ENCODE data around the gene TAF12.
"Not testable (repeated sequence)": the region's sequence is repeated elsewhere in the genome, so short reads cannot be mapped to it uniquely, and the experiment has no call there.

Gene TAF12

DNA sequence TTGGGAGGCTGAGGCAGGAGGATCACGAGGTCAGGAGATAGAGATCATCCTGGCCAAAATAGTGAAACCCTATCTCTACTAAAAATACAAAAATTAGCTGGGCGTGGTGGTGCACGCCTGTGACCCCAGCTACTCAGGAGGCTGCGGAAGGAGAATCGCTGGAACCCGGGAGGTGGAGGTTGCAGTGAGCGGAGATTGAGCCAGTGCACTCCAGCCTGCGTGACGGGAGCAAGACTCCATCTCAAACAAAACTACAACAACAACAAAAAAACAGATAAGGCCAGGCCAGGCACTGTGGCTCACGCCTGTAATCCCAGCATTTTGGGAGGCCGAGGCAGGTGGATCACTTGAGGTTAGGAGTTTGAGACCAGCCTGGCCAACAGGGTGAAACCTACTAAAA, 2.5 kb upstream of the TAF12 start:
- DNase-seq (ENCODE audit: low read depth in 1 of 2, low spot score in 1 of 2), result not testable (repeated sequence)

DNA sequence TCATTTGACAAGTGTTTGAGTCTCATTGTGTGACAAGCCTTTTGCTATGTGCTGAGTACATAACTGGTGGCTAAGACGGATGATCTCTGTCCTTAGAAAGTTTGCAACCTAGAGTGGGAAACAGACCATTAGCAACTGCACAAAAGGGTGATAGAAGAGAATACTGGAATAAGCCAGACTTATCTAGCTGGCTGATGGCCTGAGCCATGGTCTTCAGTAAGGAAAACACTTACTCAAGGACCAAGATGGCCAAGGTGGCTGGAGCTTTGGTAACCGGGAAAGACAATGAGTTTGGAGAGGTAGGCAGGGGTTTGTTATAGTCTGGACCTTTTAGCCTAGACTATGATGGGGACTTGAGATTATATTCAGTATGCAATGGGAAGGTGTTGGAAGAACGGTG, 1.6 kb upstream of the TAF12 start:
- DNase-seq (ENCODE audit: low read depth in 1 of 2, low spot score in 1 of 2), result no peak

DNA sequence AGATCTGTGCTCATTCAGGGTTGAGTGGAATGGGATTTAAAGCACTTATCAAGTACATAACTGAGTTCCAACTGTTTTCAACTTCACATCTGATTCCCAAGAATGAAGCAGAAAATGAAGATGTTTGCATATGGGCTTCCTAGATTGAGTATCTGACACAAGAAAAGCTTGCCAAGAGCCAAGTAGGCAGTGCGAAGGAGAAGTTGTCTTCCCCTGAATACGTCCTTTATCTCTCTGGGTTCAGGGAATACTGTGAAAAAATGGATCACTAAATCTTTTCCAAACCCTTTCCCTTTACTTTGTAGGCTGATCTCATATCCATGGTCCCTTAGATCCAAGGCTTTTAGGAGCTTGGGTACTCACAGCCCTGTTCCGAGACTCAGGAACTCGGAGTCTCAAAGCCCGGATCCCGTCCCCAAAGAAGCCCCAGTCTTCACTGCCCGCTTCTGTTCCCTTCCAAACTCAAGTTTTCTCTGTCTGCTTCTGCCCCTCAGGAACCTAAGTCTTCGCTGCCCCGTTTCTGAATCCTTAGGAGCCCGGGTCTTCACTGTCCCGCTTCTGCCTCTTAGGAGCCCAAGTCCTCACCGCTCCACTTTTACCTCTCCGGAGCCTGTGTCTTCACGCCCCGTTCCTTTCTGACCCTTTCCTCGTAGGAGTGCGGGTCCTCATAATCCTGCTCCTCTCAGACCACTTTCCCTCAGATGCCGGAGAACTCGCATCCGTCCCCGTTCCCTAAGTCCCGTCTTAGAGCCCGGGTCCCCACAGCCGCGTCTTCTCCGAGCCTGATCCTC, 616 bp downstream of the TAF12 start:
- DNase-seq (ENCODE audit: low read depth in 1 of 2, low spot score in 1 of 2), result no peak

DNA sequence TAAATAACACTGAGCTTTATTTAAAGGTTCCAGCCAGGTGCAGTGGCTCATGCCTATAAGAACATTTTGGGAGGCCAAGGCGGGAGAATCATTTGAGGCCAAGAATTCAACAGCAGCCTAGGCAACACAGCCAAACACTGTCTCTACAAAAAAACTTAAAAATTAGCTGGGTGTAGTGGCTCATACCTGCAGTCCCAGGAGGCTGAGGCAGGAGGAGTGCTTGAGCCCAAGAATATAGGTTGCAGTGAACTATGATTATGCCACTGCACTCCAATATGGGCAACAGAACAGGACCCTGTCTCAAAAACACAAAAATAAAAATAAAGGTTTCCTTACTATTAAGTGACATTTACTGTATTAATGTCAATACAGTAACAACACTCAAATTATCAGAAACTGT, 2.1 kb downstream of the TAF12 start:
- DNase-seq (ENCODE audit: low read depth in 1 of 2, low spot score in 1 of 2), result no peak

DNA sequence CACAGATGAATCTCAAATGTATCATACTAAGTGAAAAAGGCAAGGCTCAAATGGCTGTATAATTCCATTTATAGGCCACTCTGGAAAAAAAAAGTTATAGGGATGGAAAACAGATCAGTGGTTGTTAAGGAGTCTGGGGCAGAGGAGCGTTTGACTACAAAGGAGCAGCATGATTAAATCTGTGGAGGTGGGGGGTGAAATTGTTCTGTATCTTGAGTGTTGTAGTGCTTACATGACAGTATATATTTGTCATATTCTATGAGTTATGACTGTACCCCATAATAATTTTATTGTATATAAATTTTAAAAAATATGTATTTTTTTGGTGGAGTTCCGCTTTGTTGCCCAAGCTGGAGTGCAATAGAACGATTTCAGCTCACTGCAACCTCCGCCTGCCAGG, 10.3 kb downstream of the TAF12 start:
- no peak for DNase-seq (ENCODE audit: low read depth in 1 of 2, low spot score in 1 of 2)

DNA sequence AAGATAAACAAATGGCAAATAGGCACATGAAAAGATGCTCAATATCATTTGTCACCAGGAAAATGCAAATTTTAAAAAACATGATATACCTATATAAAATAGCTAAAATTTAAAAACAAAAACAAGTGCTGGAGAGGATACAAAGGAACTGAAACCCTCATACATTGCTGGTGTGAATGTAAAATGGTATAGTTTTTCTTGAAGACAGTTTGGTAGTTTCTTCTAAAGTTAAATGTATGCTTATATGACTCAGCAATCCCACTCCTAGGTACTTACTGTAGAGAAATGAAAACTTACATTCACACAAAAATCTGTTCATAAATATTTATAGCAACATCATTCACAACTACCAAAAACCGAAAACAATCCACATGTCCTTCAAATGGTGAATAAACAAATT, 11.2 kb downstream of the TAF12 start:
- no peak for DNase-seq (ENCODE audit: low read depth in 1 of 2, low spot score in 1 of 2)

DNA sequence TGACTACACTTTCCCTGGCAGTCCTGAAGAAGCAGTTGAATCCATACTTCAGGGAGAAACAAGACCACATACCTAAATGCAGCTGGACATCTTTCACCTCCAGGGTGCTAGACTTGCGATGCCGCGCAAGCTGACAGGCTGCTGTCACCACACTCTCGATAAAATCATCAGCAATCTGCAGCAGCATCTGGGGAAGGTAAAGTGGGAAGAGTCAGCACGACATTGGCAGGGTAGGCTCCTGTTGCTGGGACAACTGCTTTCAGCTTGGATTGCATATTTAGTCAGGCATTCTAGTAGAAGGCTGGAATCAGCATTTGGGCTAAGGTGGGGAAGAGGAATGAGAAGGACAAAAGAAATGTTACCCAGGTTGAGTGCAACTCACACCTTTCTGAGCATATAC, 29.7 kb downstream of the TAF12 start:
- DNase-seq (ENCODE audit: low read depth in 1 of 2, low spot score in 1 of 2), result no peak

DNA sequence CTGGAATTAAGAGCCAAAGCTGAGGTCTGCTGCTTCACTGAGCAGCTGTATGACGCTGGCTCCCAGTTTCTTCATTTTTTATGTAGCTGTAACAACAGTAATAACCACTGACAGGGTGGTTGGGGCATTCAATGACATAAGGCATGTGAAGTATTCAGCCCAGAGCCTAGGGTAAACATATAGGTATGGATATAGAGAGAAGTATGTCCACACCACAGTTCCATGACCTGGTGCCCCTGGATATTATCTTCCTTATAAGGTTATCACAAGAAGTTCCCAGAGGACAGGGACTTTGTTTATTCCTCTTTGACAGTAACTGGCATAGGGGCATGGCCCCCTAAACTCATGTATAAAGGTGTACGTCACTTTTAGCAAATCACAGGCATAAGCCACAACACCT, 36.1 kb downstream of the TAF12 start:
- DNase-seq (ENCODE audit: low read depth in 1 of 2, low spot score in 1 of 2), result no peak

DNA sequence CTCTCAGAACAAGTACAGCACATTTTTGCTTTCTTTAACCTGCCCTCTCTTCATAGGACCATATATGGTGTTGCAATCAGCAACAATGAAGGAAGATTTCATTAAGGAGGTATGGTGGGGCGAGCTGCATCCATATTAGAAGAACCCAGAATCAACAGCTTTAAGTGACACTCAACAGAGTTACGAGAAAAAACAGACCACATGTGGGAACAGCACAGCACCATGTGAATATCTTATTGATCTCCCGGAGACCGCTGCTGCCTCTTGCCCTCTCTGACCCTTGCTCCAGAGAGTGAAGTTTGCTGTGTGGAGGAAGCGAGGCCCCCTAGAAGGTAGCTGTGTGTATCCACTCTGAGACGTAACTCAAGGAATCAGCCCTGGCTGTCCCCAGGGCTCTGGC, 37.9 kb downstream of the TAF12 start:
- DNase-seq (ENCODE audit: low read depth in 1 of 2, low spot score in 1 of 2), result no peak

DNA sequence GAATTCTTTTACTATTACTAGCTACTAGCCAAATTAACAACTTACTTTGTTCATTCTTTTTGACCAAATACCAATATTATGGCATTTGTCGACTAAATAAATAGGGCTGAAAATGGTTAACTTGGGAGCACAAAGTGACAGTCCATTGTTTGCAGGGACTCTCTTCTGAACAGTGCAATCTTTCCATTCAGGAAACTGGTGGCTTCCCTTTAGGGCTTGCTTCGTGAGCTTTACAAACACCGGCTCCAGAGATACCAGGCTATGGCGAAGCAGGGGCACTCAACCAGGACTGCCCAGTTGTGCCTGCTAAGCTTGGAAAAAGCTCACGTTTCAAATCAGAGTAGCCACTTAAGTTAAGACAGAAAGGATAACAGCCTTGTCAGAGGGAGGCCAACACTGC, 38.5 kb downstream of the TAF12 start:
- DNase-seq (ENCODE audit: low read depth in 1 of 2, low spot score in 1 of 2), result no peak

DNA sequence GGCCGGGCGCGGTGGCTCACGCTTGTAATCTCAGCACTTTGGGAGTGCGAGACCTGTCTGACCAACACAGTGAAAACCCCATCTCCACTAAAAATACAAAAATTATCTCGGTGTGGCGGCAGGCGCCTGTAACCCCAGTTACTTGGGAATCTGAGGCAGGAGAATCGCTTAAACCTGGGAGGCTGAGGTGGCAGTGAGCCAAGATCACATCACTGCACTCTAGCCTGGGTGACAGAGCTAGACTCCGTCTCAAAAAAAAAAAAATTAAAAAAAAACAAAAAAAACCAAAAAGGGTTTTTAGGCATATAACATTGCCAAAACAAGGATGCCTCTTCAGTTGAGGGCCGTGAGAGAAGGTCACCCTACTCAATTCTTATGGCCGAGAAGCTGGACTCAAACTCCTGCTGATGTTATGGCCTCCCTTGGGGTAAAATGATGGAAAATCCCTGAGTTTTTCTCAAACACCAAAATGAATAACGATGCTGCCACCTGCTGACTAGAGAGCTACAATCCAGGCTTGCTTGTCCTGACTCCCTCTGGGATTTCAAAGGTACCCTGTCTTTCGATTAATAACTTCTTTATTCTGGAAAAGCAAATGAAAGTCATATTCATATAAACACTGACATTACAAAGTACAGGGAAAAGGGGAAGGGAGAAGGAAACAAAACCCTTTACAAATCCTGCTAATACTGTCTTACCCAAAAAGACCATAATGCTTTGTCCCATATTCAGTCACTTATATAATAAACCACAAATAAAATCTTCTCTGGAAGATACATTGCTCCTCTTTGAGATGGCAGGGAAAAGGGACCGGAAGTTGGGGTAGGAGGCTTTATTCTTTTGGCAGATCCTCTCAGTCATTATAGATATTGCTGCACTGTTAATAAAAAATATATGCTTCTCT, 40.1 kb downstream of the TAF12 start:
- DNase-seq (ENCODE audit: low read depth in 1 of 2, low spot score in 1 of 2), result no peak

DNA sequence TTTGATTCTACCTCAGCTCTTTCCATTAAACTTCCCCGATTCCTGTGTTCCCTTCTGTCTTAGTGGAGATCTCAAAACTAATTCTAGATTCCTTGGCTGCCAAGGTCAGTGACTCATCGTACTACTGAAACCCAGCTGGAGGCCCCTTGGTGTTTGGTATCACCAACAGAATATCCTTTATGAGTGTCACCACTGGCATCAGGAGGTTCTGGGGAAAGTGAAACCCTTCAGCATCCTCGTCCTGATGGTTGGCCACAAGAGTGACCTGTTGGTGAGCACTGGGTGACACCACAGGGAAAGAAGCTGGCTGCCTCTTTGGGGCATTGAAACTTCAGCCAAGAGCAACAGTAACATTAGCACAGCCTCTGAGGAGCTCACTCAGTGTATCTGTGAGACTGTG, 41.2 kb downstream of the TAF12 start:
- no peak for DNase-seq (ENCODE audit: low read depth in 1 of 2, low spot score in 1 of 2)

DNA sequence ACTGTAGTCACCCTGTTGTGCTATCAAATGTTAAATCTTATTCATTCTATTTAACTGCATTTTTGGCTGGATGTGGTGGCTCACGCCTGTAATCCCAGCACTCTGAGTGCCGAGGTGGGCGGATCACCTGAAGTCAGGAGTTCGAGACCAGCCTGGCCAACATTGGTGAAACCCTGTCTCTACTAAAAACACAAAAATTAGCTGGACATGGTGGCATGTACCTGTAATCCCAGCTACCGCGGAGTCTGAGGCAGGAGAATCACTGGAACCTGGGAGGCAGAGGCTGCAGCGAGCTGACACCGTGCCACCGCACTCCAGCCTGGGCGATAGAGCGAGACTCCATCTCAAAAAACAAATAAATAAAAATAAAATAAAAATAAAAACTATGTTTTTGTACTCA, 46.6 kb downstream of the TAF12 start:
- DNase-seq (ENCODE audit: low read depth in 1 of 2, low spot score in 1 of 2), result not testable (repeated sequence)

DNA sequence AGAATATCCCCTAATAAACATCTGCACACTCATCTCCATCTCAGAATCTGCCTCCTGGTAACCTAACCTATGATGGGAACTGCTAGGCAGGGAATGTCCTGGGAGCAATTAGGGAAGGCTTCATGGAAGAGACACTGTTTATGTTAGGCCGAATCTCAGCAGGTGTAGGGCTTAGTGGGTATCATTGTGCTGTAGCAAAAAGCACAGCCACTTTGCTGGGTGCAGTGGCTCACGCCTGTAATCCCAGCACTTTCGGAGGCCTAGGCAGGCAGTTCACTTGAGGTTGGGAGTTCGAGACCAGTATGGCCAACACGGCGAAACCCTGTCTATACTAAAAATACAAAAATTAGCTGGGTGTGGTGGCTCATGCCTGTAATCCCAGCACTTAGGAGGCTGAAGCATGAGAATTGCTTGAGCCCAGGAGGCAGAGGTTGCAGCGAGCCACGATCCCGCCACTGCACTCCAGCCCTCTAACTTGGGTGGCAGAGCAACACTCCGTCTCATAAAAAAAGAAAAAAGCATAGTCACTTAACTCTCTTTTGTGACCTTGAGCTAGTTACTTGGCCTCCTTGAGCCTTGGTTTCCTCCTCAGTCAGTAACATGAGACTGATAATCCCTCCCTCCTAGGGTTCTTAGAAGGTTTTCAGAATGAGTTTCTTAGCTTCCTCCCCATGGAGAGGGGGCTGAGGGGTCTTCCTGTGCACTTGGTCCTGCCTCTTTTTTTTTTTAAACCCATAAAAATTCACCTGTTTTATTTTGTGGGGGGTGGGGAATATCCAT, 47.3 kb downstream of the TAF12 start:
- no peak for DNase-seq (ENCODE audit: low read depth in 1 of 2, low spot score in 1 of 2)

DNA sequence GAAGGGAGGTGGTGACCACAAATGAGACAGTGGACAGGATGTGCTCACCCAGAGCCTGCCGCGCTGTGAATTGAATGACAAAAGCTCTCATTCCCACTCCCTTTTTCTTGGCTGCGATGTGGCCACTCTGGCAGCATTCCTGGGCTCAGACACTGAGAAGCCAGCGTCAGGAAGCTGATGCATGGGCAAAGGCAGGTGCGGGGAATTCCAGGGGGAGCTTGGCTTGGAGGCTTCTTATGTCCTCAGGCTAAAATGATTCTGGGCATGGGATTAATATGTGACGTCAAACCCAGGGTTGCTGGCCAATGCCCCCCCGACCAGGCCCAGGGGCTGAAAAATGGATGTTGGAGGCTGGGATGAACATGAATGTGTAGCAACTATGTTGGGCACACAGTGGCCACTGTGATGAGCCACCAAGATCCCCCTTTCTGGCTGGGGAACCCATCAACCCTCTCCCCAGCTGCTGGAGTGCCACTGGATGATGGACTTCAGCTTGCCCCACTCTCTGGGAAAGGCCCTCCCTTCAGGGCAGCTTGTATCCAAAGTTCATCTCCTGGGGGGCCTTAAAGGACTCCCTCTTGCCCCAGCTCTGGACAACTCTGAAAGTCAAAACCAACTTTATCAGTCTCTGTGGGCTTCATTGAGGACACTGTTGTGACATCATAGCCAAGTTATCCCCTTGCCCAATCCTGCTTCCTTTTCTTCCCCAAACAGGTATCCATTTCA, 48.0 kb downstream of the TAF12 start:
- not testable (repeated sequence) for DNase-seq (ENCODE audit: low read depth in 1 of 2, low spot score in 1 of 2)

DNA sequence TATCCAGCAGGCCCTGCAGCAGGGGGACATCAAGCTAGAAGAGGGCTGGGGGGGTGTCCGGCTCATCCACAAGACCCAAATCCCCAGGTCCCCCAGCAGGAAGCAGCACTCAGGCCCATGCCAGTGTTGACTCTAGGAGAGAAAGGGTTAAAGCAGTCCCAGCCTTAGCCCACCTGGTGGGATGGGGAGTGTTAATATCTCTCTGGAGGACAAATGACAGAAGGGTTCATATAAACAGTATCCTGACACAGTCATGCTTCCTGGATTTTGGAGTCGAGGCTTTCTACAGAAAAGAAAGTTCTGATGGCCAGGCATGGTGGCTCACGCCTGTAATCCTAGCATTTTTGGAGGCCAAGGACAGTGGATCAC, 48.9 kb downstream of the TAF12 start:
- not testable (repeated sequence) for DNase-seq (ENCODE audit: low read depth in 1 of 2, low spot score in 1 of 2)

DNA sequence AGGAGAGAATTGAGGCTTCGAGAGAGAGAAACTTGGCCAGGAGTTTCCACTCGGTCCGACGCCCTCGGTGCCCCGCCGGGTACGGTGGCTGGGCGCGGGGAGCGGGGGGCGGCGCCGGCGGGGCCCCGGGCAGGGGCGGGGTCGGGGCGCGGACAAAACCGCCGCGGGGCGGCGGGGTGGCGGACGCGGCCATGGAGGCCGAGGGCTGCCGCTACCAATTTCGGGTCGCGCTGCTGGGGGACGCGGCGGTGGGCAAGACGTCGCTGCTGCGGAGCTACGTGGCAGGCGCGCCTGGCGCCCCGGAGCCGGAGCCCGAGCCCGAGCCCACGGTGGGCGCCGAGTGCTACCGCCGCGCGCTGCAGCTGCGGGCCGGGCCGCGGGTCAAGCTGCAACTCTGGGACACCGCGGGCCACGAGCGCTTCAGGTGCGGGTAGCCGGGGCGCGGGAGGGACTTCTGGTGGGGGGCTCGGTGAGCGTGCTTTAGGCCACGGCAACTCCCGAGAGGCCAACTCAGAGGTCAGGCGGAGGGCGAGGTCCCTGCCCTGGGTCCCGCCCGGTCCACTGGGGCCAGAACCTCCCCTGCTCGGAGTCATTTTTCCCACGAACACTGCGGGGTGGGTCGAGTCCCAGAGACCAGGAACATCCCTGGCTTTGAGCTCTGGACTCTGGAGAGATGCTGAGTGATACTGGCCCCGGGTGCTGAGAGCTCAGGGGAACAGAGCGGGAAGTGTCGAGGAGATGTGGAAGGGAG, 50.4 kb downstream of the TAF12 start:
- no peak for DNase-seq (ENCODE audit: low read depth in 1 of 2, low spot score in 1 of 2)

DNA sequence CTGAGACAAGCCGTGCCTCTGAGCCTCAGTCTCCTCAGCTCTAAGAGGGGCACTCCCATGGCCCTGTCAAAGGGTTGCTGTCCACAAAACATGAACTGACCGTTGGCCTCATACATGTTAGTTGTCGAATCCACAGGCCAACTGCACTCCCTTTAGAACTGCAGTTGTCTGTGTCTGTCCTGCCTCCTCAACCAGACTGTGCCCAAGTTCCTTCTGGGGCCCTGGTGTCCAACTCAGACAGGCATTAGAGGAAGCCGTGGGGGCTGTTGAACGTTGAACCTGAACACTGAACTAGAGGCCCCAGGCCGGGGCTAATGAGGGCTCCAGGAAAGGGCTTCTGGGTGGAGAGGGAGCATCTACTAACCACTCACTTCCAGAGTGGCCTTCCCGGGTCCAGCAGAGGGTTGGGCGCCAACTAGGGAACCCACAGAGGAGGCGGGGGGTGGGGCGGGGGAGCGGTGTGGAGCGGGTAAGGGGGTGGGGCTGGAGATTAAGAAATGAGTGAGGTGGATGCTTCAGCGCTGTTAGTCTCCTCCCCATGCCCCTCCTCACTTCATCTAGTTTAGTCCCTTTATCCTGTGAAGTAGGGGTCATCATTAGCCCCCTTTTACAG, 51.1 kb downstream of the TAF12 start, which contains the start of gene RAB42:
RAB42 (plus strand) TSS at position 558 of the 613 bp plus-strand sequence. CDS start 247 bp downstream, outside the sequence.
- no peak for DNase-seq (ENCODE audit: low read depth in 1 of 2, low spot score in 1 of 2)

DNA sequence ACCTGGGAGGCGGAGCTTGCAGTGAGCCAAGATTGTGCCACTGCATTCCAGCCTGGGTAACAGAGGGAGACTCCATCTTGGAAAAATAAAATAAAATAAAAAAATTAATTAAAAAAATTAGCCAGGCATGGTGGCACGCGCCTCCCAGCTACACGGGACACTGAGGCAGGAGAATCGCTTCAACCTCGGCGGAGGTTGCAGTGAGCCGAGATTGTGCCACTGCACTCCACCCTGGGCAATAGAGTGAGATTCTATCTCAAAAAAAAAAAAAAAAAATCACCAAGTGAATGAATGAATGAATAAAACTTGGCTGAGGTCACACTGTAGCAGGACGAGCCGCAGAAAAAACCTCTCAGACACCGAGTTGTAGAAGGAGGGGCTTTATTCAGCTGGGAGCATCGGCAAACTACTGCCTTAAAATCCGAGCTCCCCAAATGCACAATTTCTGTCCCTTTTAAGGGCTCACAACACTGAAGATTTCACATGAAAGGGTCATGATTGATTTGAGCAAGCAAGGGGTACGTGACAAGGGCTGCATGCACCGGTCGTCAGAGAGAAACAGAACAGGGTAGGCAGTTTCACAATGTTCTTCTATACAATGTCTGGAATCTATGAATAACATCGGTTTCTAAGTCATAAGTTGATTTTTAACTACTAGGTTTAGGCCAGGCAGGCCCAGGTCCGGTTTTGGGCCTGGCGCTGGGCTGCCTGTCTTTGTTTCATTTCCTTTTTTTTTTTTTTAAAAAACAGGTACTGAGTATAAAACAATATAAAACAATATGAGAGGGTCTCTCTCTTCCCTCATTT, 56.1 kb downstream of the TAF12 start:
- DNase-seq (ENCODE audit: low read depth in 1 of 2, low spot score in 1 of 2), result not testable (repeated sequence)

All from stimulated activated CD4-positive, alpha-beta T cell treated with anti-CD3 and anti-CD28 coated beads, Interleukin-15, amount 100 ng/mL, for 1 hour (primary cell).